GM19025 (cell line): ENCODE data around the gene CFAP210.
A peak's percentile ranks its signal among the peaks of the same experiment; 100 is the strongest.

Source experiments
- ATAC-seq: cut with Tn5 transposase; IDR thresholded peaks from one replicate; pipeline ENCODE4 v1.9.1; 2021; ENCODE audit warnings: mild to moderate bottlenecking, low read depth, moderate library complexity; ENCODE audit not compliant: unreplicated experiment

Gene CFAP210

GRCh38 chr2:169694113-169694893 is at the start of gene CFAP210, which contains the start of gene PHOSPHO2:
TSS of gene CFAP210 (minus strand) at chr2:169694405. CDS start at chr2:169694327, 78 bp downstream.
TSS of gene PHOSPHO2 (plus strand) at chr2:169694469. CDS start at chr2:169700972, 6,503 bp downstream.
- peak; percentile 100 for ATAC-seq

- no peak for ATAC-seq
Observed at GRCh38 chr2:169743549-169743948, 49.3 kb upstream of the CFAP210 start.

GRCh38 chr2:169739351-169739750 is 45.1 kb upstream of the CFAP210 start:
- no peak for ATAC-seq

- ATAC-seq = no peak
Observed at GRCh38 chr2:169738566-169739229, 44.5 kb upstream of the CFAP210 start.

GRCh38 chr2:169736902-169737301 is 42.7 kb upstream of the CFAP210 start:
- no peak for ATAC-seq

GRCh38 chr2:169735623-169736022 is 41.4 kb upstream of the CFAP210 start:
- no peak for ATAC-seq

- ATAC-seq = peak; percentile 39
Observed at GRCh38 chr2:169734169-169734847, 40.1 kb upstream of the CFAP210 start.

- ATAC-seq = no peak
Observed at GRCh38 chr2:169732583-169733358, 38.6 kb upstream of the CFAP210 start.

GRCh38 chr2:169732075-169732474 is 37.9 kb upstream of the CFAP210 start:
- ATAC-seq = no peak

- no peak for ATAC-seq
Observed at GRCh38 chr2:169729274-169729605, 35.0 kb upstream of the CFAP210 start.

- ATAC-seq = no peak
Observed at GRCh38 chr2:169727065-169727464, 32.9 kb upstream of the CFAP210 start.

GRCh38 chr2:169721016-169721415 is 26.8 kb upstream of the CFAP210 start:
- ATAC-seq = no peak

- no peak for ATAC-seq
Observed at GRCh38 chr2:169718930-169719504, 24.8 kb upstream of the CFAP210 start.

- ATAC-seq = no peak
Observed at GRCh38 chr2:169717691-169718063, 23.5 kb upstream of the CFAP210 start.

GRCh38 chr2:169716938-169717690 is 22.9 kb upstream of the CFAP210 start:
- ATAC-seq = no peak

GRCh38 chr2:169716238-169716886 is 22.2 kb upstream of the CFAP210 start:
- ATAC-seq = no peak

- ATAC-seq = no peak
Observed at GRCh38 chr2:169715379-169716237, 21.4 kb upstream of the CFAP210 start.

GRCh38 chr2:169714699-169715098 is 20.5 kb upstream of the CFAP210 start:
- ATAC-seq = no peak
